Adrenal gland (tissue), 12 donors: ENCODE measurements around the gene BACH2. TPM values are rescaled to one million over a fixed set of nuclear protein-coding genes. Genes with fewer than 3 reads are reported as not detected.

ENCODE experiments used
- DNase-seq, 7 donors: peaks; one replicate each; pipeline ENCODE4 v3.0.0-alpha.2; 2019 to 2020
- H3K27ac ChIP-seq, 5 donors: fragments of 200-600 bp; sonication (generic) in 4 of 5; 1 replicate in 3 of 5; 2 replicates in 2 of 5; pipeline versions ENCODE4 v1.5.1 to v1.8.0; 2016 to 2020; ENCODE audit warnings: mild to moderate bottlenecking in 1 of 5
- H3K27me3 ChIP-seq: fragments of 200-600 bp; 2 replicates; pipeline ENCODE4 v1.8.0; 2021
- H3K36me3 ChIP-seq, 2 donors: fragments of 200-600 bp; replicated peaks in 1 of 2; 1 replicate in 1 of 2; 2 replicates in 1 of 2; pipeline versions ENCODE4 v1.5.1 to v1.8.0; 2018 to 2022
- H3K4me1 ChIP-seq, 2 donors: fragments of 200-600 bp; replicated peaks in 1 of 2; 1 replicate in 1 of 2; 2 replicates in 1 of 2; pipeline versions ENCODE4 v1.5.1 to v1.8.0; 2018 to 2021
- H3K4me3 ChIP-seq, 4 donors: fragments of 200-600 bp; sonication (generic) in 3 of 4; one replicate each; pipeline ENCODE4 v1.5.1; 2016 to 2018
- H3K9me3 ChIP-seq, 3 donors: fragments of 200-600 bp; sonication (generic) in 1 of 3; replicated peaks in 1 of 3; 1 replicate in 2 of 3; 2 replicates in 1 of 3; pipeline versions ENCODE4 v1.5.1 to v1.8.0; 2016 to 2021
- POLR2A ChIP-seq, 2 donors: fragments of 450-650 bp; IDR thresholded peaks; one replicate each; pipeline ENCODE4 v1.6.1; 2017; ENCODE audit warnings: antibody characterized with exemption in 2 of 2, mild to moderate bottlenecking in 2 of 2, moderate library complexity in 1 of 2
- WGBS, 4 donors: extraction: QIAGEN DNeasy Blood & Tissue Kit in 2 of 4; methylation state at CpG; one replicate each; pipeline versions ENCODE4 v1.1.5 to v1.1.7; 2013 to 2017; 5-methylcytosine and 5-hydroxymethylcytosine counted together
- intact Hi-C, 2 donors: fragments of 100-400 bp; cut with DNase I; formaldehyde crosslinking; loops; one replicate each; pipeline versions ENCODE4 v1.14.1 to v1.15.0; 2022 to 2023
- polyA plus RNA-seq, 3 donors: library from polyadenylated mRNA; stranded (reverse); fragments of 200-250 nt in 2 of 3; fragments of 350-450 nt in 1 of 3; fragmentation: Illumina TruSeq in 1 of 3; extraction: RNeasy Lipid Tissue Mini Kit (QIAGEN cat#74804) in 1 of 3; gene quantifications; one replicate each; pipeline ENCODE4 v1.2.3, GENCODE V29; 2013 to 2014
- total RNA-seq, 9 donors: library from RNA; depleted of rRNA in 4 of 9; stranded (reverse); fragments of >200 nt in 4 of 9; fragments of 120-200 nt in 1 of 9; fragmentation: NEBNext Ultra II Directional in 1 of 9; extraction: Animal tissue kit (Norgen Biotek cat#: 25700) in 1 of 9; gene quantifications; one replicate each; pipeline versions ENCODE4 v1.1.0 to v1.2.4, GENCODE V29; 2013 to 2023
- TF ChIP-seq, protein P1 (sequence below), 6 experiments: fragments of 450-650 bp in 4 of 6; fragments of 200-600 bp in 2 of 6; sonication (generic) in 1 of 6; IDR thresholded peaks; 1 replicate in 5 of 6; 2 replicates in 1 of 6; pipeline versions ENCODE4 v1.5.1 to v1.8.0; 2016 to 2021; ENCODE audit warnings: antibody characterized with exemption in 6 of 6, mild to moderate bottlenecking in 2 of 6, moderate library complexity in 1 of 6
- donor health status: healthy with polysubstance abuse.
- donor health status: Bipolar disorder and iron deficiency.
- donor health status: DM: yes; HTN: yes; CAD: no.
- donor health status: DM: no; HTN: no; CAD: no.
- donor health status: DM: no; HTN: no; CAD: no.
- donor health status: DM: yes; HTN: yes; CAD: no.

The BACH2 gene
- total and polyA plus RNA-seq, 12 donors = 0.08 to 2.9 (median 0.83) TPM

DNA sequence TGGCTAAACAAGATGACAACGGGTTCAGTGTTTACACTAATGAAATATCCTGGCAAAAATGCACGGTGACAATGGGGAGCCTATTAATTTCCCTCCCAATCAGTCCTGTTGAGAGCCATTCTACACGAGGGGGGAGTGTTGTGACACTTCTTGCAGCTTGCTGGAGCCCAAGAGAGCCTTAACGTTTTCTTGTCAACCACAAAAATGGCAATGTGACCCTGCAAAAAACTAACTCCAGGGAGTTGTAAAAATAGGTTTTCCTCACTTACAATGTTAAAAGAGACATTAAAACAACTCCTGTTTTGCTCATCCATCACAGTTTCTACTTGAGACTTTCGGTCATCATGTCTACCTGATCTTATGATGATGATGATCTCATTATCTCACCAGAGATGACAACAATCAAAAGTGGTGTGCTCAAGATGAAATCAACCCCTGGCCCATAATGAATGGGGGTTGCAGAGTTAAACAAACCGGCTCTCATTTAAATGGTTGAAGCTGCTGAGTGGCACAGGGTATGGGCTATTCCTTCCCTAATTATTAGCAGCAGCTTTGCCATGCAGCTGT lies 344.5 kb downstream of the BACH2 start:
- 46 to 58% (median 51%) methylated on average over 6 of the region's 6 CpGs for WGBS, 4 donors
- H3K36me3 ChIP-seq = no peaks in the 10 kb centered on the region
- H3K9me3 ChIP-seq = no peaks in the 10 kb centered on the region
- H3K4me1 ChIP-seq = no peaks in the 10 kb centered on the region
- no peak overlapping the region for H3K27ac ChIP-seq
- intact Hi-C loops = no loop called here
- H3K4me3 ChIP-seq = no peak overlapping the region
- no peaks in the 10 kb centered on the region for H3K27me3 ChIP-seq
- no peak for DNase-seq
- TF ChIP-seq, protein P1, sequence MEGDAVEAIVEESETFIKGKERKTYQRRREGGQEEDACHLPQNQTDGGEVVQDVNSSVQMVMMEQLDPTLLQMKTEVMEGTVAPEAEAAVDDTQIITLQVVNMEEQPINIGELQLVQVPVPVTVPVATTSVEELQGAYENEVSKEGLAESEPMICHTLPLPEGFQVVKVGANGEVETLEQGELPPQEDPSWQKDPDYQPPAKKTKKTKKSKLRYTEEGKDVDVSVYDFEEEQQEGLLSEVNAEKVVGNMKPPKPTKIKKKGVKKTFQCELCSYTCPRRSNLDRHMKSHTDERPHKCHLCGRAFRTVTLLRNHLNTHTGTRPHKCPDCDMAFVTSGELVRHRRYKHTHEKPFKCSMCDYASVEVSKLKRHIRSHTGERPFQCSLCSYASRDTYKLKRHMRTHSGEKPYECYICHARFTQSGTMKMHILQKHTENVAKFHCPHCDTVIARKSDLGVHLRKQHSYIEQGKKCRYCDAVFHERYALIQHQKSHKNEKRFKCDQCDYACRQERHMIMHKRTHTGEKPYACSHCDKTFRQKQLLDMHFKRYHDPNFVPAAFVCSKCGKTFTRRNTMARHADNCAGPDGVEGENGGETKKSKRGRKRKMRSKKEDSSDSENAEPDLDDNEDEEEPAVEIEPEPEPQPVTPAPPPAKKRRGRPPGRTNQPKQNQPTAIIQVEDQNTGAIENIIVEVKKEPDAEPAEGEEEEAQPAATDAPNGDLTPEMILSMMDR (IDR thresholded peaks at IDR 0.05) = no peak
- TF ChIP-seq POLR2A (IDR thresholded peaks at IDR 0.05) = no peak

DNA sequence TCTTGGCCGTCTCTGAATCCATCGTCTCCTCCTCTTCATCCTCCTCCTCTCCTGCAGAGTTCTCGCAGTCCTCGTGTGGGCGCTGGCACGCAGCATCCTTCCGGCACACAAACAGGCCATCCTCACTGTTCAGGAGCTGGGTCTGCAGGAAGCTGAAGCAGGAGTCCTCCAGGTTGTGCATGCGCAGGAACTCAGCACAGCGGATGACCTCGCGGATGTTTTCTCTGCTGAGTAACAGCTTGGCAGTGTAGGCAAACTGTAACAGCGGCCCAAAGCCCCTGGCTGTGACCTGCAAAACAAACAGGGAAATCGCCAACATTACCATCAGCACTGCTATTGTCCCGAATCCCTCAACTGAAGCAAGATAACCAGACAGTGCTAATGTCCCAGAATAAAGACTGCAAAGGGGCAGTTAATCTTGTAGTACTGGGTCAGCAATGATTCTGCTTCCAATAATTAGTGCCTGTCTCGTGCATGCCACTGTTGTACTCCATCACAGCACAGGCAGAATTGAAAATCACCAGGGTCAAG lies 345.0 kb downstream of the BACH2 start:
- intact Hi-C loops = no loop called here

DNA sequence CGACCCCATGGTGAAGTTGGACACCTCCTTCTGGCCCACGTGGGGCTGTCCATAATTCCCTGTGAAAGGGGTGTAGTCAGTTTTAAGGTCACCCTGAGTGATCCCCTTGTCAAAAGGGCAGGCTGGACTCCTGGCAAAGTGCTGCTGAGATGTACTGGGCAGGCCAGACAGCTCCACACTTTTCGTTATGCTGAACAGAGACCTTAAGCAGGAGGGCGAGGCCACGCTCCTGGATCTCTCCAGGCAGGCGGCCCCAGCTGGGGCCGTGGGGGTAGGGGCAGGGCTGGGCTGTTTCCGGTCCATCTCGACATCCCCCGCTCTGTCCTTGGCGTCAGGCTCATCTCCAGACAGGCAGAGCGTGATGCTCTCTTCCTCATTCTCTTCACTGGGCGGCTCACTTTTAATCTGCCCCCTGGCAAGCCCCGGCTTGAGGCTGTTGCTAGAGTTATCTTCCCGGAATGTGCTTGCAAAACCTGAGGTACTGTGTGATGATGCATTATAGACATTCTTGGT lies 345.7 kb downstream of the BACH2 start:
- Histone ChIP-seq H3K36me3 (no peaks in the 10 kb centered on the region), H3K9me3 (no peaks in the 10 kb centered on the region), H3K4me3 (no peak overlapping the region), H3K4me1 (no peaks in the 10 kb centered on the region), H3K27ac (no peak overlapping the region), H3K27me3 (no peaks in the 10 kb centered on the region)
- intact Hi-C loops = no loop called here
- TF ChIP-seq POLR2A (IDR thresholded peaks at IDR 0.05) = no peak
- TF ChIP-seq, protein P1 (IDR thresholded peaks at IDR 0.05) = no peak
- 84 to 93% (median 88%) methylated on average over 5 to 15 of the region's 15 CpGs for WGBS, 4 donors
- no peak for DNase-seq

More for the DNA sequence above, 345.0 kb downstream of the BACH2 start:
- Histone ChIP-seq H3K27ac (no peak overlapping the region), H3K4me1 (no peaks in the 10 kb centered on the region), H3K36me3 (no peaks in the 10 kb centered on the region), H3K4me3 (no peak overlapping the region), H3K27me3 (no peaks in the 10 kb centered on the region), H3K9me3 (no peaks in the 10 kb centered on the region)
- WGBS, 4 donors = 58 to 76% (median 66%) methylated on average over 13 to 15 of the region's 15 CpGs
- peak in 1 of 7 donors; percentile 78 for DNase-seq
- TF ChIP-seq POLR2A (IDR thresholded peaks at IDR 0.05) = no peak
- TF ChIP-seq, protein P1 (IDR thresholded peaks at IDR 0.05) = no peak

DNA sequence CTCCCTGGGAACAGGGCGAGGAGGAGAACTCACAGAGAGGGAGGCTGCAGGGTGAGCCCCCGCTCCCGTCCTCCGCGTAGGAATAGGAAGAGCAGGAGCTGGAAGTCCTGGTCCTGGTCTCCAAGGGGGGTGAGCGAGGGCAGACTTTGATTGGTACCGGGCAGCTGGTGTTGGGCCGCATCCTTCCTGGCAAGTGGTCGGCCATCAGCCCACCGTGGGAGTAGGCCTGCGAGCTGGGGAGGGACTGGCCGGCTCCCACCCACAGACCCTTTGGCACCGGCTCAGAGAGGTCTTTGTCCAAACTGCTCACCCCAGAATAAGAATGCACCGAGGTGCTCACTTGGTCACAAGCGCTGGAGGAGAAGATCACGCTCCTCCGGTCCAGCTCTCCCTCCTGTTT lies 346.2 kb downstream of the BACH2 start:
- H3K4me1 ChIP-seq = no peaks in the 10 kb centered on the region
- no peak for DNase-seq
- H3K9me3 ChIP-seq = no peaks in the 10 kb centered on the region
- no peak overlapping the region for H3K4me3 ChIP-seq
- H3K27ac ChIP-seq = no peak overlapping the region
- H3K27me3 ChIP-seq = no peaks in the 10 kb centered on the region
- 88 to 96% (median 95%) methylated on average over 8 to 17 of the region's 17 CpGs for WGBS, 4 donors
- intact Hi-C loops = no loop called here
- H3K36me3 ChIP-seq = no peaks in the 10 kb centered on the region
- TF ChIP-seq POLR2A (IDR thresholded peaks at IDR 0.05) = no peak
- TF ChIP-seq, protein P1 (IDR thresholded peaks at IDR 0.05) = no peak
